ENCODE data around the gene PARVB. TPM values are rescaled to one million over a fixed set of nuclear protein-coding genes. Genes with fewer than 3 reads are reported as not detected.

The PARVB gene
- total RNA-seq, 4 donors from 2014 or later: 6.6 to 144 (median 30.1) TPM

DNA sequence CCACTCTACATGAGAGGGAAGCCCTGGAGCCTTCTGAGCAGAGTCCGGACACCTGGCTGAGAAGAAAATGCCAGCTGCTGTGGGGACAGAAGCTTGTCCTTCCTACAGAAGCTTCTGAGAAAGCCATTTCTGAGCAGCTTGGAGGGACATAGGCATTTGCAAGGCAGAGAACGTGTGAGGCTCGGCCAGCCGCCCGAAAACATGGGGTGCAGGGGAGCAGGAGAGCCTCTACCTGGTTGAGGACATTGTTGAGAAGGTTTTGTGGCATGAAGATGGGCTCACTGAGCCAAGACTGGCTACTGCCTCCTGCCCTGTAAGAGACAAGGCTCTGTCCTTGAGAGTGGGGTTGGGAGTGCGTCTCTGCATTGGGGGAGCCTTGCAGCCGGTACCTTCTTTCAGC lies 43.5 kb upstream of the PARVB start:
- in situ Hi-C loops (cut with MboI; ENCODE audit: low pct_ligation_motif_present in 1 of 4, low pct_unique_long_range_greater_than_20kb in 1 of 4, low sequenced_read_pairs in 3 of 4): no loop called here
- peaks cover 0 to 80% (median 36%) of the 10 kb centered on the region in 4 donors for H3K36me3 ChIP-seq

GRCh38 chr22:43980996-43981395 lies 43.1 kb upstream of the PARVB start:
- peaks cover 0 to 79% (median 34%) of the 10 kb centered on the region in 4 donors for H3K36me3 ChIP-seq
- H3K27ac ChIP-seq: no peak overlapping the region

More for the DNA sequence above, 43.5 kb upstream of the PARVB start:
- no peak overlapping the region for H3K27ac ChIP-seq
- no peak overlapping the region for H3K4me3 ChIP-seq
- no peaks in the 10 kb centered on the region for H3K9me3 ChIP-seq
- TF ChIP-seq POLR2A (IDR thresholded peaks at IDR 0.05): no peak
- TF ChIP-seq POLR2AphosphoS5 (IDR thresholded peaks at IDR 0.05): no peak
- no peak for TF ChIP-seq EP300 (IDR thresholded peaks at IDR 0.05; ENCODE audit: low read depth)
- no peak for TF ChIP-seq CTCF (IDR thresholded peaks at IDR 0.05)
- no peaks in the 10 kb centered on the region for H3K4me1 ChIP-seq
- no peaks in the 10 kb centered on the region for H3K27me3 ChIP-seq
- intact Hi-C loops (cut with DNase I; ENCODE audit: low total_unique reads): no loop called here
- WGBS, 2 donors (ENCODE audit: low coverage in 1 of 2): 97 to 100% methylated on average over 1 to 7 of the region's 7 CpGs
- no peak for DNase-seq

GRCh38 chr22:43983808-43984207 lies 40.3 kb upstream of the PARVB start:
- no peak overlapping the region for H3K4me3 ChIP-seq
- no peaks in the 10 kb centered on the region for H3K27me3 ChIP-seq
- no peak for DNase-seq
- 90 to 97% methylated on average over 8 to 16 of the region's 16 CpGs for WGBS, 2 donors (ENCODE audit: low coverage in 1 of 2)
- H3K36me3 ChIP-seq: peaks cover 0 to 83% (median 26%) of the 10 kb centered on the region in 4 donors
- no peak for TF ChIP-seq EP300 (IDR thresholded peaks at IDR 0.05; ENCODE audit: low read depth)
- no peak for TF ChIP-seq POLR2AphosphoS5 (IDR thresholded peaks at IDR 0.05)
- no peak for TF ChIP-seq POLR2A (IDR thresholded peaks at IDR 0.05)
- TF ChIP-seq CTCF (IDR thresholded peaks at IDR 0.05): no peak
- H3K4me1 ChIP-seq: no peaks in the 10 kb centered on the region
- H3K27ac ChIP-seq: no peak overlapping the region
- intact Hi-C loops (cut with DNase I; ENCODE audit: low total_unique reads) (no loop called here), in situ Hi-C loops (cut with MboI; ENCODE audit: low pct_ligation_motif_present in 1 of 4, low pct_unique_long_range_greater_than_20kb in 1 of 4, low sequenced_read_pairs in 3 of 4) (no loop called here)
- H3K9me3 ChIP-seq: no peaks in the 10 kb centered on the region

More at GRCh38 chr22:43980996-43981395, 43.1 kb upstream of the PARVB start:
- 94% methylated on average over 16 of the region's 17 CpGs; no CpG with 5 or more reads in 1 of the 2 donors for WGBS, 2 donors (ENCODE audit: low coverage in 1 of 2)
- Histone ChIP-seq H3K4me1 (no peaks in the 10 kb centered on the region), H3K9me3 (no peaks in the 10 kb centered on the region), H3K4me3 (no peak overlapping the region), H3K27me3 (no peaks in the 10 kb centered on the region)
- TF ChIP-seq EP300 (IDR thresholded peaks at IDR 0.05; ENCODE audit: low read depth) (no peak), POLR2A (IDR thresholded peaks at IDR 0.05) (no peak), POLR2AphosphoS5 (IDR thresholded peaks at IDR 0.05) (no peak), CTCF (IDR thresholded peaks at IDR 0.05) (no peak)
- no peak for DNase-seq
- intact Hi-C loops (cut with DNase I; ENCODE audit: low total_unique reads) (no loop called here), in situ Hi-C loops (cut with MboI; ENCODE audit: low pct_ligation_motif_present in 1 of 4, low pct_unique_long_range_greater_than_20kb in 1 of 4, low sequenced_read_pairs in 3 of 4) (no loop called here)

DNA sequence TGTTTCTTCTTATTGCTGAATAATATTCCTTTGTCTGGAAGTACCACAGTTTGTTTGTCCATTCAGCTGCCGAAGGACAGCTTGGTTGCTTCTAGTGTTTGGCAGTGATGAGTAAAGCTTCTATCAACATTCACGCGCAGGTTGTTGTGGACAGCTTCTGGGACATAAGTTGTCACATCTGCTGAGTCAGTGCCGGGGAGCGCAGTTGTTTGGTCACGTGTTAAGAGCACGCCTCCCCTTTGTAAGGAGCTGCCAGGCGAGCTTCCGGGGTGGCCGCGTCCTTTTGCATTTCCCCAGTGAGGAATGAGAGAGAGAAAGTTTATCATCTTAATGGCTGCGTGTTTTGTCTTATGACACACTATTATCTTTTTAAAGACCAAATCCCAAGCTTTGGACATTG lies 38.6 kb upstream of the PARVB start:
- no peaks in the 10 kb centered on the region for H3K4me1 ChIP-seq
- H3K27me3 ChIP-seq: no peaks in the 10 kb centered on the region
- peaks cover 0 to 88% (median 27%) of the 10 kb centered on the region in 4 donors for H3K36me3 ChIP-seq
- no peak for DNase-seq
- H3K27ac ChIP-seq: no peak overlapping the region
- H3K4me3 ChIP-seq: no peak overlapping the region
- in situ Hi-C loops (cut with MboI; ENCODE audit: low pct_ligation_motif_present in 1 of 4, low pct_unique_long_range_greater_than_20kb in 1 of 4, low sequenced_read_pairs in 3 of 4) (no loop called here), intact Hi-C loops (cut with DNase I; ENCODE audit: low total_unique reads) (no loop called here)
- TF ChIP-seq CTCF (IDR thresholded peaks at IDR 0.05): no peak
- WGBS, 2 donors (ENCODE audit: low coverage in 1 of 2): 86% methylated on average over 12 of the region's 12 CpGs; no CpG with 5 or more reads in 1 of the 2 donors
- H3K9me3 ChIP-seq: no peaks in the 10 kb centered on the region
